Measurements from ENCODE around the gene BEST3.
"Not testable (repeated sequence)": the region's sequence is repeated elsewhere in the genome, so short reads cannot be mapped to it uniquely, and the experiment has no call there.

BEST3 gene

GRCh38 chr12:69666798-69667197 lies 32.3 kb downstream of the BEST3 start:
- no peak overlapping the region for H3K4me3 ChIP-seq (ENCODE audit: low read depth, low read length)
- no peak for DNase-seq (ENCODE audit: low read depth, low spot score)
- CTCF ChIA-PET: interaction anchor here (1.2 kb wide), 1 partner anchor 72 kb away, joined by 3 read pairs; no protein-coding TSS in a partner anchor
- POLR2A ChIA-PET: no interaction called here
- TF ChIP-seq CTCF (IDR thresholded peaks at IDR 0.05; ENCODE audit: insufficient read depth, low read length, missing control alignments): no peak

GRCh38 chr12:69664930-69665377 lies 34.1 kb downstream of the BEST3 start:
- H3K4me3 ChIP-seq (ENCODE audit: low read depth, low read length); POLR2A ChIA-PET; DNase-seq (ENCODE audit: low read depth, low spot score): not testable (repeated sequence)
- CTCF ChIA-PET: interaction anchor here (1.1 to 2.4 kb wide), 4 partner anchors 8 to 25 kb away, joined by 4 to 12 read pairs (median 5); no protein-coding TSS in a partner anchor

- ChIA-PET POLR2A (no interaction called here), CTCF (interaction anchor here (0.9 to 2.4 kb wide), 6 partner anchors 9 to 913 kb away, joined by 3 to 12 read pairs (median 4); no protein-coding TSS in a partner anchor)
- no peak for TF ChIP-seq CTCF (IDR thresholded peaks at IDR 0.05; ENCODE audit: insufficient read depth, low read length, missing control alignments)
- H3K4me3 ChIP-seq (ENCODE audit: low read depth, low read length): no peak overlapping the region
- DNase-seq (ENCODE audit: low read depth, low spot score): no peak
These were observed 35.4 kb downstream of the BEST3 start for GRCh38 chr12:69663726-69664125.

- ChIA-PET CTCF (interaction anchor here (0.9 to 2.4 kb wide), 4 partner anchors 11 to 305 kb away, joined by 3 to 12 read pairs (median 4); no protein-coding TSS in a partner anchor), POLR2A (no interaction called here)
- H3K4me3 ChIP-seq (ENCODE audit: low read depth, low read length): no peak overlapping the region
- no peak for DNase-seq (ENCODE audit: low read depth, low spot score)
- TF ChIP-seq CTCF (IDR thresholded peaks at IDR 0.05; ENCODE audit: insufficient read depth, low read length, missing control alignments): no peak
These were observed 36.3 kb downstream of the BEST3 start for GRCh38 chr12:69662764-69663163.

- H3K4me3 ChIP-seq (ENCODE audit: low read depth, low read length): no peak overlapping the region
- ChIA-PET CTCF (no interaction called here), POLR2A (no interaction called here)
- no peak for TF ChIP-seq CTCF (IDR thresholded peaks at IDR 0.05; ENCODE audit: insufficient read depth, low read length, missing control alignments)
- DNase-seq (ENCODE audit: low read depth, low spot score): no peak
These were observed 37.7 kb downstream of the BEST3 start for GRCh38 chr12:69661386-69661785.

GRCh38 chr12:69660164-69660863 lies 38.8 kb downstream of the BEST3 start:
- ChIA-PET POLR2A (no interaction called here), CTCF (interaction anchor here (0.8 kb wide), 1 partner anchor 21 kb away, joined by 3 read pairs; no protein-coding TSS in a partner anchor)
- no peak for DNase-seq (ENCODE audit: low read depth, low spot score)
- TF ChIP-seq CTCF (IDR thresholded peaks at IDR 0.05; ENCODE audit: insufficient read depth, low read length, missing control alignments): no peak
- no peak overlapping the region for H3K4me3 ChIP-seq (ENCODE audit: low read depth, low read length)
